Lower leg skin (tissue), 3 donors: ENCODE data around the gene SMIM20.
"Not testable (repeated sequence)": the region's sequence is repeated elsewhere in the genome, so short reads cannot be mapped to it uniquely, and the experiment has no call there.

Source experiments
- POLR2A ChIP-seq, 2 donors: fragments of 450-650 bp; IDR thresholded peaks; one replicate each; pipeline ENCODE4 v1.6.1; 2016 to 2017; ENCODE audit warnings: antibody characterized with exemption in 2 of 2, mild to moderate bottlenecking in 1 of 2, moderate library complexity in 1 of 2
- TF ChIP-seq, protein P1 (sequence below), 3 donors: fragments of 450-650 bp; IDR thresholded peaks; one replicate each; pipeline ENCODE4 v1.5.1; 2016; ENCODE audit warnings: antibody characterized with exemption in 3 of 3, mild to moderate bottlenecking in 3 of 3, moderate library complexity in 2 of 3

DNA sequence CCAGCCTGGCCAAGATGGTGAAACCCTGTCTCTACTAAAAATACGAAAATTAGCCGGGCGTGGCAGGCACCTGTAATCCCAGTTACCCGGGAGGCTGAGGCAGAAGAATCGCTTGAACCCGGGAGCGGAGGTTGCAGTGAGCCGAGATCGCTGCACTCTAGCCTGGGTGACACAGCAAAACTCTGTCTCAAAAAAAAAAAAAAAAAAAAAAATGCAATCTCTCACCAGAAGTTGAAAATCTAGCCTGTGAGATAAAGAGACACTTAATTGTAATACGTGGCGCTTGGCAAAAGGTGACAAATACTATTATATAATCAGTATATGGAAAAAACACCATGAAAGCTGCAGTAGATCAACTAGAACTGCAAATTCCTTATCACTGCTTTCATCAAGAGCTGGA, 7.9 kb upstream of the SMIM20 start:
- not testable (repeated sequence) for TF ChIP-seq POLR2A (IDR thresholded peaks at IDR 0.05)
- TF ChIP-seq, protein P1, sequence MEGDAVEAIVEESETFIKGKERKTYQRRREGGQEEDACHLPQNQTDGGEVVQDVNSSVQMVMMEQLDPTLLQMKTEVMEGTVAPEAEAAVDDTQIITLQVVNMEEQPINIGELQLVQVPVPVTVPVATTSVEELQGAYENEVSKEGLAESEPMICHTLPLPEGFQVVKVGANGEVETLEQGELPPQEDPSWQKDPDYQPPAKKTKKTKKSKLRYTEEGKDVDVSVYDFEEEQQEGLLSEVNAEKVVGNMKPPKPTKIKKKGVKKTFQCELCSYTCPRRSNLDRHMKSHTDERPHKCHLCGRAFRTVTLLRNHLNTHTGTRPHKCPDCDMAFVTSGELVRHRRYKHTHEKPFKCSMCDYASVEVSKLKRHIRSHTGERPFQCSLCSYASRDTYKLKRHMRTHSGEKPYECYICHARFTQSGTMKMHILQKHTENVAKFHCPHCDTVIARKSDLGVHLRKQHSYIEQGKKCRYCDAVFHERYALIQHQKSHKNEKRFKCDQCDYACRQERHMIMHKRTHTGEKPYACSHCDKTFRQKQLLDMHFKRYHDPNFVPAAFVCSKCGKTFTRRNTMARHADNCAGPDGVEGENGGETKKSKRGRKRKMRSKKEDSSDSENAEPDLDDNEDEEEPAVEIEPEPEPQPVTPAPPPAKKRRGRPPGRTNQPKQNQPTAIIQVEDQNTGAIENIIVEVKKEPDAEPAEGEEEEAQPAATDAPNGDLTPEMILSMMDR (IDR thresholded peaks at IDR 0.05) = not testable (repeated sequence)
